GM19035 (cell line): ENCODE results near the gene TUBGCP6.

Experiments used
- ATAC-seq: cut with Tn5 transposase; IDR thresholded peaks from one replicate; pipeline ENCODE4 v1.9.1; 2021; ENCODE audit not compliant: unreplicated experiment

The TUBGCP6 gene

DNA sequence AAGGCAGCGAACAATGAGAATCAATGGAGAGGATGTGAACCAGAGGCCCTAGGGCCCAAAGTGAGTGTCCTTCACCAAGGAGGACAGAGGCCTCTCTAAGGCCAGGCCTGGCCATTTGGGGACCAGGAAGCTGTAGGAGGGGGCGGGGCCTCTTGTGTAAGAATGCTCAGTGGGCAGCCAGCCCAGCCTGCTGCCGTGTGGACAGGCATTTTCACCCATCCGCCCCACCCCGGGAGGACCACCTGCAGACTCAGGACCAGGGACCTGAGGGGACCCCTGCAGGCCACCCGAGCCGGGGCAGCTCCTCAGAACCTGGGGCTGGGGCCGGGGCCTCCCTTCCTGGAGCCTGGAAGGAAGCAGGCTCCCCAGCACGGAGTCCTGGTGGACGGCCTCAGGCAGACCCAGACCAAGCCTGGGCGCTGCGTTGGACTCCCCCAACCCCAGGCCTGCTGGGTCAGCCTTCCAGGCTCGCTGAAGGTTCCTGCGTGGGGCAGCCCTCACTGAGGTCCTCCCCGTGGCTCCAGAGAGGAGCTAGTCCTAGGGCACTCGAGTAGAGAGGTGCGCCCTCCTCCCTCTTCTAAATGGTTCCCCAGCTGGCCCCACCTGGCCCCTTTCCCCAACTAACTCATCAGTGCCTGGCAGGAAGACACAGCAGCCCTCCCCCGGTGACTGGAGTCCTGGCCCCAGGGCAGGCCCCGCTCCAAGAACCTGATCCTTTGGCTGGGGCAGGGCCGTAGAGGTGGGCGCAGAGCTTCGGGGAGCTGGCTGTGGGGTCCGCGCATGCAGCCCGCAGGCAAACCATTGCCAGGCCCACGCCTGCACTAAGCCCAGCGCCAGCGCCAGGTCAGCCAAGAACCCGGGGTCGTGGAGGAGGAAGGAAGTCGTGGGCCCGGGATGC, 60.6 kb downstream of the TUBGCP6 start:
- no peak for ATAC-seq

DNA sequence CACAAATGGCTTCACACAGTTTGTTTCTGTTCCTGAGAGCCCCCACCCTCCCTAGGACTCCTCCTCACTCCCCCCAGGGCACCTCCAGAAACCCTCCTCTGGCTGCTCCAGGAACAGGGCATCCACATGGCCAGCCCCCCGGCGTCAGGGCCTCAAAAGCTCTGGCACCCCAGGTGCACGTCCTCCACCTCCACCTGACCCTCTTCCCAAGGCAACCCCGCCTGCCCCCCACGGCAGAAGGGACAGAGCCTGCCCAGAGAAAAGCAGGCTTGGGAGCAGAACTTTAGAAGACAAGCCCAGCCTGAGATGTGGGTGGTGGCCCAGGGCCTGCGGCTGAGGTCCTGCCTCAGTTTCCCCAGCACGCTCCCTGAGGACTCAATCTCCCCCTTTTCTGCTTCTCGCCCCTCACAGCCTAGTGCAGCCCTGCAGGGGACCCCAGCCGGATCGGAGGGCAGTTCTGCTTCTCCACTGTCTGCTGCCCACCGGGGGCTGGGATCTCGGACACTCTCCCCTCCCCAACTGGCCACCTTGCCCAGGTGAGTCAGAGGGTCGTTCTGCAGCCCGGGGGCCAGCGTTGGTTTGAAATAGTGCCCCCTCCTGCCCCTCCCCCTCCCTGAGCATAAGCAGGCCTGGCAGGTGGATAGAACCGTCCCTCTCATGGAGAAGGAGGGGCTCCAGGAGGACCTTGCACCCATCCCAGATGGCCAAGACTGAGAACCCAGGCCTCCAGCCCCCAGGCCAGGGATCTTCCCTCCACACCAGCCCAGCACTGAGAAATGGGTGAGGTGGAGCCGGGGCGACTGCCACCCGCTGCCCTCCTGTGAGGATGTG, 61.5 kb downstream of the TUBGCP6 start:
- ATAC-seq, result no peak

DNA sequence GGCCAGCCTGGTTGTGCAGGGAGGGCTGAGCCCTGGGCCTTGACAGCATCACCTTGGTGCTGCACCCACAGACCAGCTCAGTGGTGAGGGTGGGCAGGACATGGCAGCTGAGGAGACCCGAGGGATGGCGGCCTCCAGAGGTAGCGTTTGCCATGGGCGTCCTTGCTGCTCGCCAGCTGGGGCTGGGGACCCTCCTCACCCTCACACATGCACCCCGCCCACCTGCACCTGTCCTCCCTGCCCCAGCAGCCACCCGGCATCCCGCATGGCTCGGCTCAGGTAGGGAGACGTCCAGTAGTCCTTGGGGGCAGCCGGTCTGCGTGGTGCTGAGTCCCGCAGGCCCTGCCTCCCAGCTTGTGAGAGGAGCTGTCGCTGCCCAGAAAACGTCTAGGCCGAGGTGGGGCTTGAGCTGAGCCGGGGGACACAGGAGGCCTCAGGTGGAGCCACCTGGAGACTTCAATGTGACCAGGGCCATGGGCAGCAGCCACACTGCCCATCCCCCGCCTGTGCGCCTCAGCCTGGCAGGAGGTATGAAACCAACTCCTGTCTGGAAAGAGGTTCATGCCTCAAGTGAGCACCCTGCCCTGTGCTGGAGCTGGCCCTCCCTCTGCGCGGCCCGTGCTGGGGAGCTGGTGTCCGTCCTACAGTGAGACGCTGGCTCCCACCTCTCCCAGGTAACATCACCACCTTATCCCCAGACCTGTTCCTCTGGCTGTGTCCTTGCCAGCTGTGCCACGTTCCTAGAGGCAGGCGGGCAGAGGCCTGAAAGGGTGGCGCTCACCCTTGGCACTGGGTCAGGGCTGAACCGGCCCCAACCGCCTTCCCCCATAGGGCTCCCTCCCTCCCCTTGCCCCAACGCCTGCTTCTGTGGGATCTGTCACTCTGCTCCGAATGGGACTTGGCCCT, 62.4 kb downstream of the TUBGCP6 start:
- ATAC-seq, result no peak

GRCh38 chr22:50180727-50181521, 63.9 kb downstream of the TUBGCP6 start:
- ATAC-seq, result no peak

DNA sequence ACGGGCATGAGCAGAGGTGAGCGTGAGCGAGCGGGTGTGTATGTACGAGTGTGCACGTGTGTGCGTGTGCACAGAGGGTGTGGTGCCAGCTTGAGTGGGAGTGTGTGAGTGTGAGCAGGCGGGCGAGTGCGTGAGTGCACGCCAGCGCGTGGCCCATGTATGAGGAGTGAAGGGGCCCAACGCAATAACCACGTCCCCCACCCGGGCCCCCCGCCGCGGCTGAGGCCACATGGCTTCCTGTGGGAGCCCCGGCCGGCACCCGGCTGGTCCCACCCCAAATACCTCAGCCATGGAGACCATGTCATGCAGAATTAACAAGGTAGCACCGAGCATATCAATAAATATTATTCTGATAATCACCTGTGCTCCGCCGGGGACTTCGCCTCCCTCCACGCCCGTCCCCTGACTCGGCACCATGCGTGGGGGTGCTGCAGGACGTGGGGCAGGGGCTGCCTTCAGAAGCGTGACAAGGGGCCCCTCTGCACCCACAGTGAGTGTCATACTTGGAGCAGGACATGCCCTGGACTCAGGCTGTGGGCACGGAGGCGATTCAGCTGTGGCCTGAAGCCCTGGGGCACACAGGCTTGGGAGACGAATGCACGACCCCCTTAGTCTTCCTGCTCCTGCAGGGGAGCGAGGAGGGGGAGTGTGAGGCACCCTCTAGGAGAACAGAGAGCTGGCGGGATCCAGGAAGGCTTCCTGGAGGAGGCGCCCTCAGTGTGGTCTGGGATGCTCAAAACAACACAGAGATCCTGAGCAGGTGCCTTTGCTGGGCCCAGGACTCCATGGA, 64.7 kb downstream of the TUBGCP6 start:
- ATAC-seq, result no peak

- no peak for ATAC-seq
Observed at GRCh38 chr22:50178871-50179869, 65.7 kb downstream of the TUBGCP6 start.

DNA sequence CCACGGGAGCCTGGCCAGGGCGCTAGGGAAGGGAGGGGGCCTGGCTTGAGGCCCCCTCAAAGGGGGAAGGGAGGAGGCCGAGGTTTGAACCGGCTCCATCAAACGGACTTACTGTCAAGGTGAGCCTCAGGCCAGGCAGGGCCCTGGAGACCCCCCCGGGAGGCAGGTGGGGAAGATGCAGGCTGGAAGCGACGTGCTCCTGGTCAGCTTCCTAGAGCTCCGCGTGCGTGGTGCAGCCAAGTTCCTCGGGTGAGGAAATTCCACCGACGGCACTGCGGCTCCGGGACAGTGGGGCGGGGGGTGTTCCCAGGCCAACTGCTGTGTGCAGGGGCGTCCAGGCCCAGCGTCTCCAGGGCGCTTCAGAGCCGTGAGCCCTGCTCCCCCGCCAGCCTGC, 66.4 kb downstream of the TUBGCP6 start:
- ATAC-seq, result no peak

DNA sequence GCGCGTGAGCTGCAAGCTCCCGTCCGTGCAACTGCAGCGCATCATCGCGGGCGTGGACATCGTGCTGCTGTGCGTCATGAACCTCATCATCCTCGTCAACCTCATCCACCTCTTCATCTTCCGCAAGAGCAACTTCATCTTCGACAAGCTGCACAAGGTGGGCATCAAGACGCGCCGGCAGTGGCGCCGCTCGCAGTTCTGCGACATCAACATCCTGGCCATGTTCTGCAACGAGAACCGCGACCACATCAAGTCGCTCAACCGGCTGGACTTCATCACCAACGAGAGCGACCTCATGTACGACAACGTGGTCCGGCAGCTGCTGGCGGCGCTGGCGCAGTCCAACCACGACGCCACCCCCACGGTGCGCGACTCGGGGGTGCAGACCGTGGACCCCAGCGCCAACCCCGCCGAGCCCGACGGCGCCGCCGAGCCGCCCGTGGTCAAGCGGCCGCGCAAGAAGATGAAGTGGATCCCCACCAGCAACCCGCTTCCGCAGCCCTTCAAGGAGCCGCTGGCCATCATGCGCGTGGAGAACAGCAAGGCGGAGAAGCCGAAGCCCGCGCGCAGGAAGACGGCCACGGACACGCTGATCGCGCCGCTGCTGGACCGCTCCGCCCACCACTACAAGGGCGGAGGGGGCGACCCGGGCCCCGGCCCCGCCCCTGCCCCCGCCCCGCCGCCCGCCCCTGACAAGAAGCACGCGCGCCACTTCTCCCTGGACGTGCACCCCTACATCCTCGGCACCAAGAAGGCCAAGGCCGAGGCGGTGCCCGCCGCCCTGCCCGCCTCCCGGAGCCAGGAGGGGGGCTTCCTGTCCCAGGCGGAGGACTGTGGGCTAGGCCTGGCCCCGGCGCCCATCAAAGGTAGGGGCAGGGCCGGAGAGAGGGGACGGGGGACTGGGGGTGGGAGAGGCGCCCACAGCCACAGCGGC, 67.0 kb downstream of the TUBGCP6 start:
- no peak for ATAC-seq

GRCh38 chr22:50176850-50177536, 67.8 kb downstream of the TUBGCP6 start:
- no peak for ATAC-seq

- no peak for ATAC-seq
Observed at GRCh38 chr22:50175921-50176849, 68.6 kb downstream of the TUBGCP6 start.

- no peak for ATAC-seq
Observed at GRCh38 chr22:50175191-50175461, 69.7 kb downstream of the TUBGCP6 start.

DNA sequence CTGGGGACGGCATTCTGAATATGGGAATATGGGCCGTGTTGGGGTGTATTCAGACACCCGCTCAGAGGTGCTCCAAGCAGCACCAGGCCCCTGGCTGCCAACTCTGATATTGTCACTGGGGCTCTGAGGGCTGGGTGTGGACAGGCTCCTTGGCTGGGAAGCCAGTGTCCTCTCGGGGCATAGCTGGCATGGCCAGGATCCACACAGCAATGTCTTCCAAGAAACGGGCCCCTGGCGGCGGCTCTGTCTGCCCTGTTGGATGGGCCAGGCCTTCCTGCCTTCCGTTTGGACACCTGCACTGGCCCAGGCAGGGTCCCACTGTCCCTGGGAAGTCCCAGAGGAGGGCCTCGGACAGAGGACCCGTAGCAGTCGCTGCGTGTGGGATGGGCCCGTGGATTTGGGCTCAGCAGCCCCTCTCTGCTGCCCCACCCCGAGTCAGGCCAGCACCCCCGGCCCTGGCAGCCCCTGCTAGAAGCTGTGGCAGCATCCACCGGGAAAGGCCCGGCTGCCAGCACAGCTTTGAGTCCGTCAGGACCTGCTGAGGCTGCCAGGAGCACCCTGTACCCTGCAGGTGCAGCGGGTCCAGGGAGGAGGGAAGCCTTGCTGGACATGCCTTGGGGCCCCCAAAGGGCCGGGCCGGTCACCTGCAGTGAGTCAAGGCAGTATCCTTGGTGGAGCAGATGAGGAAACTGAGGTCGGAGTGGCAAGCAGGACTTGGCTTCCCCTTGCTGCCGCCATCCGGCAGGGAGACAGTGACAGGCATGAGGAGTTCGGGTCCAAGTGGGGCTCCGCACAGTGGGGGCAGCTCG, 70.2 kb downstream of the TUBGCP6 start:
- no peak for ATAC-seq

GRCh38 chr22:50173983-50174355, 70.9 kb downstream of the TUBGCP6 start:
- no peak for ATAC-seq

- no peak for ATAC-seq
Observed at GRCh38 chr22:50173311-50173982, 71.4 kb downstream of the TUBGCP6 start.
